DND-41 (cell line): ENCODE measurements around the gene DLAT.
"Not testable (repeated sequence)": the region's sequence is repeated elsewhere in the genome, so short reads cannot be mapped to it uniquely, and the experiment has no call there.

ENCODE experiments used
- ATAC-seq: fragments of 200-7000 bp; cut with Tn5 transposase; 3 replicates; pipeline ENCODE4 v1.9.1; 2021; ENCODE audit warnings: low read depth; ENCODE audit not compliant: insufficient read depth
- DNase-seq: peaks from one replicate; pipeline ENCODE4 v3.0.0-alpha.2; 2020
- H2AFZ ChIP-seq: 2 replicates; pipeline ENCODE4 v1.6.0; 2012; ENCODE audit warnings: low read depth, low read length
- H3K27ac ChIP-seq: 2 replicates; pipeline ENCODE4 v1.5.1; 2012; ENCODE audit warnings: low read length, inconsistent platforms
- H3K27me3 ChIP-seq: fragments of 200-600 bp; sonication (generic); 2 replicates; pipeline ENCODE4 v1.6.0; 2012; ENCODE audit warnings: low read length, mild to moderate bottlenecking, inconsistent platforms; ENCODE audit not compliant: insufficient read depth, poor library complexity
- H3K36me3 ChIP-seq: 2 replicates; pipeline ENCODE4 v1.5.1; 2012; ENCODE audit warnings: low read length, inconsistent platforms; ENCODE audit not compliant: insufficient read depth
- H3K4me1 ChIP-seq: 2 replicates; pipeline ENCODE4 v1.5.1; 2012; ENCODE audit warnings: mild to moderate bottlenecking, low read length; ENCODE audit not compliant: insufficient read depth
- H3K4me2 ChIP-seq: 2 replicates; pipeline ENCODE4 v1.6.0; 2012; ENCODE audit warnings: mild to moderate bottlenecking, moderate library complexity, low read length, inconsistent platforms; ENCODE audit not compliant: insufficient read depth
- H3K4me3 ChIP-seq, 2 experiments: fragments of 200-600 bp in 1 of 2; shearing (Covaris generic) in 1 of 2; 2 replicates each; pipeline ENCODE4 v1.5.1; 2012 to 2016; ENCODE audit warnings: inconsistent platforms in 2 of 2, low read length in 2 of 2, mild to moderate bottlenecking in 2 of 2, low read depth in 1 of 2, moderate library complexity in 1 of 2
- H3K79me2 ChIP-seq: 2 replicates; pipeline ENCODE4 v1.6.0; 2012; ENCODE audit warnings: low read length, inconsistent platforms; ENCODE audit not compliant: insufficient read depth
- H3K9ac ChIP-seq: 2 replicates; pipeline ENCODE4 v1.6.0; 2012; ENCODE audit warnings: low read depth, mild to moderate bottlenecking, inconsistent platforms, low read length, moderate library complexity
- H3K9me3 ChIP-seq: 2 replicates; pipeline ENCODE4 v1.5.1; 2012; ENCODE audit warnings: low read length, moderate library complexity, mild to moderate bottlenecking, inconsistent platforms; ENCODE audit not compliant: insufficient read depth, severe bottlenecking
- H4K20me1 ChIP-seq: 2 replicates; pipeline ENCODE4 v1.6.0; 2012; ENCODE audit warnings: low read length; ENCODE audit not compliant: insufficient read depth
- CTCF ChIP-seq: IDR thresholded peaks from 2 replicates; pipeline ENCODE4 v1.5.1; 2012; ENCODE audit warnings: borderline replicate concordance, low read length, moderate library complexity, mild to moderate bottlenecking; ENCODE audit not compliant: poor library complexity, severe bottlenecking; ENCODE audit errors: extremely low read depth
- EZH2 ChIP-seq: IDR thresholded peaks from 3 replicates; pipeline ENCODE4 v1.6.1; 2012; ENCODE audit warnings: borderline replicate concordance, low read depth, mild to moderate bottlenecking, moderate library complexity, low read length, inconsistent platforms; ENCODE audit not compliant: severe bottlenecking

Gene DLAT

GRCh38 chr11:112005422-112006094 is 19.6 kb upstream of the DLAT start:
- no peak for DNase-seq
- TF ChIP-seq CTCF (no peak), EZH2 (no peak)
- no peaks in the 10 kb centered on the region for H3K9me3 ChIP-seq
- H2AFZ ChIP-seq, result no peak overlapping the region
- no peak overlapping the region for H3K27ac ChIP-seq
- no peak overlapping the region for H3K9ac ChIP-seq
- H3K4me1 ChIP-seq, result no peaks in the 10 kb centered on the region
- no peak overlapping the region for H3K4me3 ChIP-seq
- no peaks in the 10 kb centered on the region for H3K79me2 ChIP-seq
- H3K4me2 ChIP-seq, result no peak overlapping the region
- ATAC-seq, result no peak
- H3K27me3 ChIP-seq, result no peaks in the 10 kb centered on the region
- H4K20me1 ChIP-seq, result no peaks in the 10 kb centered on the region
- no peaks in the 10 kb centered on the region for H3K36me3 ChIP-seq

DNA sequence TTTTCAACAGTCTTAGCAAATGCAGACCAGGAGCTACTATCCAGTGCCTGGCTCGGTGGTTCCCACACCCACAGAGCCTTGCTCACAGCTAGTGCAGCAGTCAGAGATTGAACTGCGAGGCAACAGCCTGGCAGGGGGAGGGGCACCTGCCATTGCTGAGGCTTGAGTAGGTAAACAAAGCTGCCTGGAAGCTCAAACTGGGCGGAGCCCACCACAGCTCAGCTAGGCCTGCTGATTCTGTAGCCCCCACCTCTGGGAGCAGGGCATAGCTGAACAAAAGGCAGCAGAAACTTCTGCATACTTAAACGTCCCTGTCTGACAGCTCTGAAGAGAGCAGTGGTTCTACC is 19.1 kb upstream of the DLAT start:
- ATAC-seq, H3K9me3 ChIP-seq, H3K27ac ChIP-seq, H3K9ac ChIP-seq, H3K4me2 ChIP-seq, H2AFZ ChIP-seq, H3K4me3 ChIP-seq, DNase-seq, H3K36me3 ChIP-seq, H4K20me1 ChIP-seq, H3K79me2 ChIP-seq, H3K27me3 ChIP-seq, H3K4me1 ChIP-seq: not testable (repeated sequence)

- DNase-seq, result not testable (repeated sequence)
Observed at GRCh38 chr11:112011451-112011850, 13.8 kb upstream of the DLAT start.

DNA sequence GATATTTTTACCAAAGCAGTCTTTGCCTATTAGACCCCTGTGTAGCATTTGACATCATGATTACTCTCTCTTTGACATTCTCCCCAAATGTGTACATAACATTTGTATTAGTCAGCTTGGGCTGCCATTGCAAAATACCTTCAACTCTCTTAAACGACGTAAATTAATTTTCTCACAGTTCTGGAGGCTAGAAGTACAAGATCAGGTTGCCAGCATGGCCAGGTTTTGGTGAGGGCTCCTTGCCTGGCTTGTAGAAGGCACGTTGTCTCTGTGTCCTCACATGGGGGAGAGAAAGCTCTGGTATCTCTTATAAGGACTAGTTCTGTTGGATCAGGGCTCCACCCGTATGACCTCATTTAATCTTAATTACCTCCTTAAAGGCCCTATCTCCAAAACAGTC is 12.3 kb upstream of the DLAT start:
- TF ChIP-seq EZH2 (no peak), CTCF (no peak)
- no peaks in the 10 kb centered on the region for H3K27me3 ChIP-seq
- H3K79me2 ChIP-seq, result no peaks in the 10 kb centered on the region
- no peak overlapping the region for H3K4me2 ChIP-seq
- H3K4me3 ChIP-seq, result no peak overlapping the region
- DNase-seq, result no peak
- H3K9me3 ChIP-seq, result no peaks in the 10 kb centered on the region
- no peak overlapping the region for H2AFZ ChIP-seq
- H3K4me1 ChIP-seq, result no peaks in the 10 kb centered on the region
- no peak overlapping the region for H3K27ac ChIP-seq
- H3K36me3 ChIP-seq, result no peaks in the 10 kb centered on the region
- no peaks in the 10 kb centered on the region for H4K20me1 ChIP-seq
- no peak for ATAC-seq
- no peak overlapping the region for H3K9ac ChIP-seq

More at GRCh38 chr11:112011451-112011850, 13.8 kb upstream of the DLAT start:
- not testable (repeated sequence) for H3K79me2 ChIP-seq, H3K27ac ChIP-seq, H2AFZ ChIP-seq, H3K4me3 ChIP-seq, H3K4me2 ChIP-seq, H3K36me3 ChIP-seq, ATAC-seq, H3K27me3 ChIP-seq, H4K20me1 ChIP-seq, H3K9me3 ChIP-seq, H3K9ac ChIP-seq, H3K4me1 ChIP-seq
